Activated CD4-positive, alpha-beta T cell treated with anti-CD3 and anti-CD28 coated beads for 36 hours (primary cell): Measurements from ENCODE around the gene OXNAD1. TPM values are rescaled to one million over a fixed set of nuclear protein-coding genes. Genes with fewer than 3 reads are reported as not detected.

Source experiments
- ATAC-seq: fragments of 200-7000 bp; cut with Tn5 transposase; one replicate; pipeline ENCODE4 v1.10.0; 2021; ENCODE audit warnings: mild to moderate bottlenecking, moderate library complexity
- CTCF ChIA-PET: fragments of 350-600 bp; sonication (Branson Sonifier 250); formaldehyde crosslinking; loops from one replicate; lab custom pipeline; 2021; ENCODE audit warnings: antibody characterized with exemption; lab: Charles Lee
- POLR2A ChIA-PET: fragments of 350-600 bp; sonication (Branson Sonifier 250); formaldehyde crosslinking; loops from one replicate; lab custom pipeline; 2021; ENCODE audit warnings: antibody characterized with exemption, inconsistent platforms; lab: Charles Lee
- DNase-seq: peaks from one replicate; pipeline ENCODE4 v3.0.0-alpha.2; 2020
- H3K27ac Mint-ChIP-seq: one replicate; pipeline ENCODE4 v1.8.0; 2021; ENCODE audit warnings: mixed read lengths
- H3K27me3 Mint-ChIP-seq: one replicate; pipeline ENCODE4 v1.8.0; 2021; ENCODE audit warnings: mixed read lengths
- H3K36me3 Mint-ChIP-seq: one replicate; pipeline ENCODE4 v1.8.0; 2021; ENCODE audit warnings: low read depth, mixed read lengths
- H3K4me1 Mint-ChIP-seq: one replicate; pipeline ENCODE4 v1.8.0; 2021; ENCODE audit warnings: mixed read lengths
- H3K4me3 Mint-ChIP-seq: one replicate; pipeline ENCODE4 v1.8.0; 2021; ENCODE audit warnings: mild to moderate bottlenecking, moderate library complexity, mixed read lengths
- H3K9me3 Mint-ChIP-seq: one replicate; pipeline ENCODE4 v1.8.0; 2021; ENCODE audit warnings: low read depth, mixed read lengths
- intact Hi-C, 2 experiments: fragments of 100-400 bp; cut with DNase I in 1 of 2; cut with micrococcal nuclease in 1 of 2; formaldehyde crosslinking; loops; one replicate each; pipeline versions ENCODE4 v1.14.2 to v1.15.1; 2022 to 2024; cut with DNase I, micrococcal nuclease
- total RNA-seq, 2 experiments: library from RNA; stranded (reverse); gene quantifications; one replicate each; pipeline ENCODE4 v1.2.3, GENCODE V29; 2021

Gene OXNAD1, protein sequence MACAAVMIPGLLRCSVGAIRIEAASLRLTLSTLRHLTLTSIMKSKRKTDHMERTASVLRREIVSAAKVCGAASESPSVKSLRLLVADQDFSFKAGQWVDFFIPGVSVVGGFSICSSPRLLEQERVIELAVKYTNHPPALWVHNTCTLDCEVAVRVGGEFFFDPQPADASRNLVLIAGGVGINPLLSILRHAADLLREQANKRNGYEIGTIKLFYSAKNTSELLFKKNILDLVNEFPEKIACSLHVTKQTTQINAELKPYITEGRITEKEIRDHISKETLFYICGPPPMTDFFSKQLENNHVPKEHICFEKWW
- total RNA-seq, result 10 to 100 TPM; 27.7 to 34.6 TPM

DNA sequence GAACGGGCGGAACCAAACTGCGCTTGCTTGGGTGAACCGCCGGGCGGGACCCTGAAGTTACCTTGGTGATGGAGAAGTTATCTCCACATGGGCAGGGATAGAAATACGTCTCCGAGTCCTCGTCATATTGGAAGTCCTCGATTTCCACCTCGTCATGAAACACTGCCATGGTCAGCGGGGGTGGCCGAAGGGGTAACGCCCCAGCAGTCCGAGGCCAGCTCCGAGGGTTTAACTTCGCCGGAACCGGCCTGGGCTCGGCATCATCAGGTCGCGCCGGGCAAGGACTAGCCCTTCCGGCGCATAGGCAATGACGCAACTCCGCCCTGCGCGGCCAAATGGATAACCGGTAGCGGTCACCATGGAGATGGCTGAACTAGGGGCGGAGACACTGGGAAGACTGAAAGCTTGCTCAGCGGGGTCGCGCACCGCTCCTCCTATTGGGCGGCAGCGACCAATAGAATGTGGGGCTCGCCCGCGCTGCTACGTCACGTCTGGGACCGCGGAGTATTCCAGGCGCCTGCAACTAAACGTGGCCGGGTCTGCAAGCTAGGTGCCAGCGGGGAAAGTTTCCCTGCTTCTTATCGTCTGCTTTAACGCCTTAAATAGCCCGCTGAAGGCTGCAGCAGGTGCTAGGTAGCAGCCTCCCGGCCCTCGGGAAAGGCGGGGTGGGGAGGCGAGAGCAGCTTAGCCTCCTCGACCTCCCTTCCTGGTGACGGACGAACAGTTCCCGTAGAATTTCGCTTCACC is at the start of gene OXNAD1, which contains the start of gene DPH3:
Gene OXNAD1, plus strand, starts transcription at position 505 of the 747 bp plus-strand sequence. CDS start 5,741 bp downstream, outside the sequence.
Gene DPH3, minus strand, starts transcription at position 236 of the 747 bp plus-strand sequence. Its CDS starts 67 bp downstream, at position 169.
- intact Hi-C loops, result loop anchor here (1.0 to 10.0 kb wide), 18 partner anchors 21 to 1614 kb away; partner anchors contain the start of genes BTD (in 1 of the 2), CCDC174 (in 1 of the 2), HACL1 (in 1 of the 2) and NR2C2 (in 1 of the 2)
- Mint-ChIP-seq H3K36me3 (peaks cover 5% of the 10 kb centered on the region), H3K27me3 (no peaks in the 10 kb centered on the region), H3K9me3 (no peaks in the 10 kb centered on the region), H3K27ac (peak within 1 kb of the TSS; percentile 98), H3K4me3 (peak within 1 kb of the TSS; percentile 82), H3K4me1 (peaks cover 35% of the 10 kb centered on the region)
- CTCF ChIA-PET, result interaction anchor here (0.6 to 3.3 kb wide), 20 partner anchors 10 to 620 kb away, joined by 3 to 31 read pairs (median 5); partner anchors contain the start of gene PLCL2
- peak; percentile 100 for DNase-seq
- POLR2A ChIA-PET, result interaction anchor here (0.9 to 1.8 kb wide), 7 partner anchors 9 to 252 kb away, joined by 3 to 9 read pairs (median 4); no protein-coding TSS in a partner anchor
- peak; percentile 98 for ATAC-seq

GRCh38 chr3:16216373-16216935 is 48.6 kb upstream of the OXNAD1 start:
- CTCF ChIA-PET, result interaction anchor here (1.0 kb wide), 1 partner anchor 37 kb away, joined by 3 read pairs; no protein-coding TSS in a partner anchor
- no peak for ATAC-seq
- no peaks in the 10 kb centered on the region for H3K4me1 Mint-ChIP-seq
- H3K9me3 Mint-ChIP-seq, result no peaks in the 10 kb centered on the region
- intact Hi-C loops, result no loop called here
- H3K27me3 Mint-ChIP-seq, result no peaks in the 10 kb centered on the region
- H3K36me3 Mint-ChIP-seq, result no peaks in the 10 kb centered on the region
- POLR2A ChIA-PET, result no interaction called here
- no peak for DNase-seq
- no peak overlapping the region for H3K4me3 Mint-ChIP-seq
- H3K27ac Mint-ChIP-seq, result no peak overlapping the region

DNA sequence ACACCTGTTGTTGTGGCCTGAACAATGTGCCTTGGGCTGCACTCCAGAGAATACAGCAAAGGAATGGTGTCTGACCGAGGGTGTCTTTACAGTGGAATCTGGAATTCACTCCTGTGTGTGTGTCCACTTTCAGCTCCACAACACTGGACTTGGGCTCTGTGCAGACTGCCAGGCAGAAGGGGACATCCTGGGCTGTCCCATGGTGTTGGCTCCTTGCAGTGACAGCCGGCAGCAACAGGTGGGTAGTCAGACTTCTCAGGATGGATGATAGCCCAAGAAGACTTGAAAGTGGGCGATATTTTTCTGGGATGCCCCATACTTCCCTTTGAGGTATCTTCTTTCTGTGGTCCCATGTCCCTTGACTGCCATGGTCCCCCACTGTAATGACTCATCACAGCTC is 45.2 kb upstream of the OXNAD1 start:
- H3K27me3 Mint-ChIP-seq, result no peaks in the 10 kb centered on the region
- H3K4me3 Mint-ChIP-seq, result no peak overlapping the region
- no peaks in the 10 kb centered on the region for H3K4me1 Mint-ChIP-seq
- no peak overlapping the region for H3K27ac Mint-ChIP-seq
- H3K36me3 Mint-ChIP-seq, result no peaks in the 10 kb centered on the region
- no peak for ATAC-seq
- no peak for DNase-seq
- ChIA-PET POLR2A (no interaction called here), CTCF (interaction anchor here (0.8 kb wide), 1 partner anchor 116 kb away, joined by 3 read pairs; no protein-coding TSS in a partner anchor)
- H3K9me3 Mint-ChIP-seq, result no peaks in the 10 kb centered on the region
- intact Hi-C loops, result no loop called here

- Mint-ChIP-seq H3K4me3 (no peak overlapping the region), H3K4me1 (no peaks in the 10 kb centered on the region), H3K27ac (no peak overlapping the region), H3K36me3 (no peaks in the 10 kb centered on the region), H3K9me3 (peaks cover 2% of the 10 kb centered on the region), H3K27me3 (no peaks in the 10 kb centered on the region)
- DNase-seq (no peak), ATAC-seq (no peak)
- POLR2A ChIA-PET, result interaction anchor here (0.7 kb wide), 1 partner anchor 244 kb away, joined by 4 read pairs; no protein-coding TSS in a partner anchor
- CTCF ChIA-PET, result interaction anchor here (0.7 to 1.2 kb wide), 2 partner anchors 22 to 75 kb away, joined by 3 read pairs; no protein-coding TSS in a partner anchor
- intact Hi-C loops, result no loop called here
Measured at GRCh38 chr3:16221990-16222389, 43.0 kb upstream of the OXNAD1 start.

GRCh38 chr3:16222547-16222946 is 42.5 kb upstream of the OXNAD1 start:
- peaks cover 2% of the 10 kb centered on the region for H3K9me3 Mint-ChIP-seq
- ChIA-PET POLR2A (interaction anchor here (0.7 kb wide), 1 partner anchor 244 kb away, joined by 4 read pairs; no protein-coding TSS in a partner anchor), CTCF (no interaction called here)
- no peak for ATAC-seq
- no peaks in the 10 kb centered on the region for H3K27me3 Mint-ChIP-seq
- H3K36me3 Mint-ChIP-seq, result no peaks in the 10 kb centered on the region
- no peak for DNase-seq
- no peak overlapping the region for H3K27ac Mint-ChIP-seq
- no peak overlapping the region for H3K4me3 Mint-ChIP-seq
- no peaks in the 10 kb centered on the region for H3K4me1 Mint-ChIP-seq
- intact Hi-C loops, result no loop called here

GRCh38 chr3:16224325-16224724 is 40.7 kb upstream of the OXNAD1 start:
- H3K9me3 Mint-ChIP-seq, result peaks cover 2% of the 10 kb centered on the region
- H3K4me1 Mint-ChIP-seq, result no peaks in the 10 kb centered on the region
- DNase-seq (no peak), ATAC-seq (no peak)
- no peak overlapping the region for H3K27ac Mint-ChIP-seq
- no peaks in the 10 kb centered on the region for H3K27me3 Mint-ChIP-seq
- intact Hi-C loops, result no loop called here
- H3K4me3 Mint-ChIP-seq, result no peak overlapping the region
- H3K36me3 Mint-ChIP-seq, result no peaks in the 10 kb centered on the region
- CTCF ChIA-PET, result no interaction called here
- POLR2A ChIA-PET, result no interaction called here

DNA sequence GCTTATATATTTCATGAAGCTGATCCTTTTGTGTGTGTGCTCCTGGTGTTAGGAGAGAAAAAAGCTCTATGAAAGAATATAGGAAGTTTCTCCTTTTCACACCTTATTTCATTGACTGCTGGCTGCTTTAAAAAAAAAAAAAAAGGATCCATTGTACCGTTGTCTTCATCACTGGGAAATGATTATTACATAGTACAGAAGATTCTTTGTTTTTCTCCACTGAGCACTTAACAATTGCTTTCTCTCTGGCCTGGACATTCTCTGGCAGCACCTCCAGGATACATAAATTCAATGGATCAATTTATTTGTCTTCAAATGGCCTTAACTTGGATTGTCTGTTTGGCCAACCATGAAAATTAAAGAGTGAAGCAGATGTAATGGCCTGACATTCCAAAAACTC is 37.4 kb upstream of the OXNAD1 start:
- intact Hi-C loops, result no loop called here
- DNase-seq, result no peak
- Mint-ChIP-seq H3K9me3 (peaks cover 2% of the 10 kb centered on the region), H3K27me3 (no peaks in the 10 kb centered on the region), H3K4me3 (no peak overlapping the region), H3K27ac (no peak overlapping the region), H3K4me1 (no peaks in the 10 kb centered on the region), H3K36me3 (no peaks in the 10 kb centered on the region)
- POLR2A ChIA-PET, result no interaction called here
- CTCF ChIA-PET, result interaction anchor here (1.1 to 1.4 kb wide), 3 partner anchors 17 to 47 kb away, joined by 3 to 7 read pairs (median 4); no protein-coding TSS in a partner anchor
- ATAC-seq, result no peak

DNA sequence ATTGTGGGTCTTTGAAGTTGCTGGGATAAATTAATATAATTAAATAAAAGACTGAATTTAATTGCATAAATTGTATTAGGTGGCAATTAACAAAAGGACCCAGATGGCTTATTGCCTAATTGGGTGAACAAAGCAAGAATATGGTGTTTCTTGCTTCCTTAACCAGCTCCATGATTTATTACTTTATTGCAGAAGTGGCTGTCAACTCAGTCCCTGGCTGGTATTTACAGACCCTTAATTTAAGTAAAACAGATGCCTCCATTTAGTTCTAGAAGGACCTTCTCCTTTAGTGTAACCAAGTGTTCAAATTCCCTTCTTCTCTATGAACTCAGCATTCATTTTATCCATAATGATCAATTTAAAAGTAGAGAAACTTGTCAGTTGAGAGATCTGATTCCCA is 35.3 kb upstream of the OXNAD1 start:
- ATAC-seq (no peak), DNase-seq (no peak)
- Mint-ChIP-seq H3K27ac (no peak overlapping the region), H3K36me3 (no peaks in the 10 kb centered on the region), H3K4me3 (no peak overlapping the region), H3K27me3 (peaks cover 6% of the 10 kb centered on the region), H3K9me3 (peaks cover 2% of the 10 kb centered on the region), H3K4me1 (no peaks in the 10 kb centered on the region)
- POLR2A ChIA-PET, result no interaction called here
- intact Hi-C loops, result no loop called here
- CTCF ChIA-PET, result no interaction called here

GRCh38 chr3:16231983-16232382 is 33.0 kb upstream of the OXNAD1 start:
- ATAC-seq (no peak), DNase-seq (no peak)
- Mint-ChIP-seq H3K4me1 (no peaks in the 10 kb centered on the region), H3K27me3 (peaks cover 6% of the 10 kb centered on the region), H3K27ac (no peak overlapping the region), H3K9me3 (no peaks in the 10 kb centered on the region), H3K36me3 (no peaks in the 10 kb centered on the region), H3K4me3 (no peak overlapping the region)
- ChIA-PET CTCF (interaction anchor here (0.9 to 1.3 kb wide), 2 partner anchors 10 to 12 kb away, joined by 3 to 5 read pairs; no protein-coding TSS in a partner anchor), POLR2A (no interaction called here)
- intact Hi-C loops, result no loop called here

DNA sequence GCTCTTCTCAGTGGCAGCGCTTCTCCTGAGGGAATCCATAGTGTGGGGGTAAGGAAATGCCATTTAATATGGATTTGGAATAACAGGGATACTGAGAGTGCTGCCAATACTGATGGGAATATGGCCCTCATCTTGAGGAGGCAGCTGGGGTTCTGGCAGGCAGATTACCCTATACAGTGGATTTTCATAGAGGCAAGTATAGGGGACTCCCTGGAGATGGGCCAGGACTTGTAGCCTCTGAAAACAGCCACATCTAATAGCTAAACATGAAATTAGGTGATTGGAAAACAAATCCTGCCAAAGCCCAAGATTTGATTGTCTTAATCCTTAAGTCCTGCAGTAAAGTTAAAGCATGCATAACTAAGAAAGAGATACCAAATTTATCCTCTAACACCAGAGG is 31.2 kb upstream of the OXNAD1 start:
- CTCF ChIA-PET, result interaction anchor here (0.9 kb wide), 1 partner anchor 10 kb away, joined by 3 read pairs; no protein-coding TSS in a partner anchor
- Mint-ChIP-seq H3K27me3 (peaks cover 6% of the 10 kb centered on the region), H3K4me1 (no peaks in the 10 kb centered on the region), H3K36me3 (no peaks in the 10 kb centered on the region), H3K27ac (no peak overlapping the region), H3K9me3 (no peaks in the 10 kb centered on the region), H3K4me3 (no peak overlapping the region)
- intact Hi-C loops, result no loop called here
- DNase-seq (no peak), ATAC-seq (no peak)
- POLR2A ChIA-PET, result interaction anchor here (0.7 kb wide), 1 partner anchor 77 kb away, joined by 4 read pairs; no protein-coding TSS in a partner anchor

DNA sequence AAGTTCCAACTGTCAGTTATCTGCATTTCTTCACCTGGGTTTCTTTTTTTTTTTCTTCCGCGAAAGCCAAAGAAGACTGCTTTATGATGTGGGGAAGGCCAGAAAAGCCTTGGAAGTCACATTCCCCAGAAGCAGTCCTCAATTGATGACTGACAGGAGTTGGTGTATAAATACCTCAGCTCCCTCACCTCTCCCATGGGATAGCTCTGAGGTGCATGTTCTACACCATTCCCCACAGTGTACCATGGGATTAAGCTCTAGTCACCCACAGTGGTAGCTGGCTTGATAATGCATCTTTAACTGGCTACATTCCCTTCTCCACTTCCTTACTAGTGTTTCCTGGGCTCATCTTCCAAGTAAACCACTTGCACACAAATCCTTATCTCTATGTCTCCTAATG is 30.7 kb upstream of the OXNAD1 start:
- ChIA-PET CTCF (no interaction called here), POLR2A (interaction anchor here (0.7 kb wide), 1 partner anchor 77 kb away, joined by 4 read pairs; no protein-coding TSS in a partner anchor)
- Mint-ChIP-seq H3K4me3 (no peak overlapping the region), H3K9me3 (no peaks in the 10 kb centered on the region), H3K36me3 (no peaks in the 10 kb centered on the region), H3K27ac (no peak overlapping the region), H3K4me1 (no peaks in the 10 kb centered on the region), H3K27me3 (peaks cover 6% of the 10 kb centered on the region)
- intact Hi-C loops, result no loop called here
- ATAC-seq (no peak), DNase-seq (no peak)
